H1 (cell line): ENCODE measurements around the gene CREB3. TPM values are rescaled to one million over a fixed set of nuclear protein-coding genes. Genes with fewer than 3 reads are reported as not detected.

Source experiments
- CTCF ChIA-PET: fragments of 300-600 bp; sonication (Branson Sonifier 250); formaldehyde crosslinking; loops from one replicate; lab custom pipeline; 2021; ENCODE audit not compliant: partially characterized antibody; lab: Charles Lee
- POLR2A ChIA-PET: fragments of 300-600 bp; sonication (Branson Sonifier 250); formaldehyde crosslinking; loops from one replicate; lab custom pipeline; 2021; ENCODE audit warnings: inconsistent platforms; ENCODE audit not compliant: partially characterized antibody; lab: Charles Lee
- DNase-seq, 2 experiments: peaks; one replicate each; pipeline versions ENCODE4 v3.0.0 to v3.0.0-alpha.2; 2010 to 2022; ENCODE audit warnings: low spot score in 2 of 2, low read depth in 1 of 2, mixed read lengths in 1 of 2
- FAIRE-seq: peaks from 2 replicates; lab custom pipeline; 2011; peaks lifted over from hg19 to GRCh38; lab: Jason Lieb, UNC
- H2AFZ ChIP-seq: 2 replicates; pipeline ENCODE4 v1.8.1; 2012; ENCODE audit warnings: low read length, inconsistent platforms
- H2AK5ac ChIP-seq: 2 replicates; pipeline ENCODE4 v1.6.1; 2013; ENCODE audit warnings: low read depth, low read length
- H2BK120ac ChIP-seq: replicated peaks from 2 replicates; pipeline ENCODE3; 2013; ENCODE audit warnings: low read depth, low read length, inconsistent platforms
- H2BK12ac ChIP-seq: 2 replicates; pipeline ENCODE4 v1.6.1; 2013; ENCODE audit warnings: low read depth, low read length
- H2BK15ac ChIP-seq: 2 replicates; pipeline ENCODE4 v1.6.1; 2013; ENCODE audit warnings: low read length
- H2BK20ac ChIP-seq: 2 replicates; pipeline ENCODE4 v1.6.1; 2013; ENCODE audit warnings: low read length
- H2BK5ac ChIP-seq: 2 replicates; pipeline ENCODE4 v1.6.1; 2013; ENCODE audit warnings: low read depth, low read length
- H3K14ac ChIP-seq: 2 replicates; pipeline ENCODE4 v1.6.1; 2013; ENCODE audit warnings: inconsistent platforms; ENCODE audit not compliant: insufficient read length
- H3K18ac ChIP-seq: 2 replicates; pipeline ENCODE4 v1.6.1; 2013; ENCODE audit warnings: low read length; ENCODE audit errors: extremely low read depth
- H3K23ac ChIP-seq: 2 replicates; pipeline ENCODE4 v1.6.1; 2013; ENCODE audit warnings: inconsistent platforms; ENCODE audit not compliant: insufficient read length
- H3K23me2 ChIP-seq: 2 replicates; pipeline ENCODE4 v1.6.1; 2013; ENCODE audit warnings: low read depth, low read length
- H3K27ac ChIP-seq: 2 replicates; pipeline ENCODE4 v1.6.1; 2011; ENCODE audit warnings: low read depth, low read length, inconsistent platforms
- H3K27me3 ChIP-seq, 4 experiments: replicated peaks in 1 of 4; 1 replicate in 1 of 4; 2 replicates in 3 of 4; pipeline versions ENCODE4 v1.6.1 to v1.8.1; 2011 to 2013; ENCODE audit warnings: low read length in 3 of 4, mild to moderate bottlenecking in 3 of 4, inconsistent platforms in 2 of 4, mixed read lengths in 2 of 4, moderate library complexity in 1 of 4; ENCODE audit not compliant: control insufficient read depth in 3 of 4, insufficient read depth in 3 of 4; ENCODE audit errors: extremely low read depth in 1 of 4
- H3K36me3 ChIP-seq, 4 experiments: 2 replicates each; pipeline versions ENCODE4 v1.6.1 to v1.8.1; 2011 to 2013; ENCODE audit warnings: mild to moderate bottlenecking in 4 of 4, low read length in 3 of 4, moderate library complexity in 2 of 4, control low read depth in 1 of 4, inconsistent platforms in 1 of 4; ENCODE audit not compliant: insufficient read depth in 4 of 4, control insufficient read depth in 2 of 4
- H3K4ac ChIP-seq: replicated peaks from 2 replicates; pipeline ENCODE3; 2013; ENCODE audit warnings: low read length, low read depth, mixed read lengths, inconsistent platforms; ENCODE audit not compliant: insufficient read length
- H3K4me1 ChIP-seq, 4 experiments: replicated peaks in 1 of 4; 1 replicate in 1 of 4; 2 replicates in 3 of 4; pipeline versions ENCODE4 v1.6.1 to v1.8.1; 2011 to 2013; ENCODE audit warnings: low read length in 3 of 4, inconsistent platforms in 2 of 4, mixed read lengths in 1 of 4; ENCODE audit not compliant: insufficient read depth in 4 of 4, control insufficient read depth in 3 of 4
- H3K4me2 ChIP-seq, 2 experiments: 2 replicates each; pipeline versions ENCODE4 v1.6.1 to v1.8.1; 2011 to 2013; ENCODE audit warnings: low read depth in 2 of 2, low read length in 2 of 2, control low read depth in 1 of 2, inconsistent platforms in 1 of 2, mild to moderate bottlenecking in 1 of 2; ENCODE audit not compliant: insufficient read depth in 1 of 2
- H3K4me3 ChIP-seq, 4 experiments: fragments of 200-600, 300-600 bp in 1 of 4; sonication (generic), shearing (Covaris generic), sonication (Bioruptor Twin) in 1 of 4; 2 replicates each; pipeline versions ENCODE4 v1.5.1 to v1.8.1; 2011 to 2016; ENCODE audit warnings: low read length in 4 of 4, low read depth in 3 of 4, control low read depth in 2 of 4, inconsistent platforms in 2 of 4, mild to moderate bottlenecking in 2 of 4, mixed read lengths in 1 of 4, moderate library complexity in 1 of 4; ENCODE audit not compliant: insufficient read depth in 2 of 4; ENCODE audit errors: extremely low read depth in 1 of 4
- H3K56ac ChIP-seq: replicated peaks from 2 replicates; pipeline ENCODE3; 2013; ENCODE audit warnings: low read depth, mild to moderate bottlenecking, mixed read lengths, low read length, inconsistent platforms; ENCODE audit not compliant: insufficient read length
- H3K79me1 ChIP-seq: 2 replicates; pipeline ENCODE4 v1.6.1; 2013; ENCODE audit warnings: low read depth, low read length, control low read depth
- H3K79me2 ChIP-seq, 2 experiments: 2 replicates each; pipeline versions ENCODE4 v1.6.1 to v1.8.1; 2012 to 2013; ENCODE audit warnings: low read length in 2 of 2, mild to moderate bottlenecking in 2 of 2, inconsistent platforms in 1 of 2; ENCODE audit not compliant: insufficient read depth in 2 of 2, control insufficient read depth in 1 of 2
- H3K9ac ChIP-seq, 4 experiments: replicated peaks in 1 of 4; 1 replicate in 1 of 4; 2 replicates in 3 of 4; pipeline versions ENCODE4 v1.6.1 to v1.8.1; 2011 to 2013; ENCODE audit warnings: low read depth in 3 of 4, low read length in 3 of 4, control low read depth in 2 of 4, mild to moderate bottlenecking in 2 of 4, moderate library complexity in 2 of 4, inconsistent platforms in 1 of 4; ENCODE audit errors: extremely low read depth in 1 of 4
- H3K9me3 ChIP-seq, 2 experiments: 2 replicates each; pipeline versions ENCODE4 v1.6.1 to v1.8.1; 2012 to 2013; ENCODE audit warnings: mild to moderate bottlenecking in 2 of 2, moderate library complexity in 2 of 2, control low read depth in 1 of 2, inconsistent platforms in 1 of 2, low read depth in 1 of 2, low read length in 1 of 2, mixed read lengths in 1 of 2; ENCODE audit not compliant: insufficient read depth in 2 of 2
- H4K20me1 ChIP-seq, 2 experiments: replicated peaks in 1 of 2; 2 replicates each; pipeline versions ENCODE3 to v1.8.1; 2011 to 2013; ENCODE audit warnings: inconsistent platforms in 2 of 2, low read length in 2 of 2, mild to moderate bottlenecking in 1 of 2; ENCODE audit not compliant: insufficient read depth in 2 of 2, control insufficient read depth in 1 of 2
- H4K5ac ChIP-seq: 2 replicates; pipeline ENCODE4 v1.6.1; 2013; ENCODE audit warnings: low read length, low read depth, mixed read lengths, inconsistent platforms; ENCODE audit not compliant: insufficient read length
- H4K8ac ChIP-seq: 2 replicates; pipeline ENCODE4 v1.8.0; 2013; ENCODE audit warnings: mild to moderate bottlenecking, moderate library complexity, low read length, inconsistent platforms; ENCODE audit not compliant: insufficient read depth; ENCODE audit errors: extremely low read depth
- H4K91ac ChIP-seq: replicated peaks from 2 replicates; pipeline ENCODE3; 2013; ENCODE audit warnings: low read length, mixed read lengths, inconsistent platforms; ENCODE audit not compliant: insufficient read length
- BCL11A ChIP-seq, 2 experiments: IDR thresholded peaks; one replicate each; pipeline ENCODE4 v1.6.1; 2011; ENCODE audit warnings: low read depth in 2 of 2, low read length in 2 of 2, mild to moderate bottlenecking in 2 of 2
- EGR1 ChIP-seq: IDR thresholded peaks from 2 replicates; pipeline ENCODE4 v1.6.1; 2011; ENCODE audit warnings: low read depth, low read length, borderline replicate concordance
- GTF2F1 ChIP-seq: IDR thresholded peaks from 2 replicates; pipeline ENCODE4 v1.6.1; 2012; ENCODE audit warnings: low read depth, low read length, improper control_type of control experiment, borderline replicate concordance
- KDM1A ChIP-seq: fragments of 200-600, 300-600 bp; sonication (generic); IDR thresholded peaks from 2 replicates; pipeline ENCODE4 v1.7.1; 2016; ENCODE audit warnings: mild to moderate bottlenecking, low read length, borderline replicate concordance
- NRF1 ChIP-seq: IDR thresholded peaks from 2 replicates; pipeline ENCODE4 v1.6.1; 2011; ENCODE audit warnings: mild to moderate bottlenecking, low read depth, low read length, improper control_type of control experiment
- PHF8 ChIP-seq: fragments of 200-600 bp; sonication (generic); conservative IDR thresholded peaks from 2 replicates; pipeline ENCODE4 v1.7.1; 2012; ENCODE audit warnings: low read depth, mild to moderate bottlenecking, inconsistent platforms, low read length, moderate library complexity
- SIN3A ChIP-seq, 2 experiments: IDR thresholded peaks in 1 of 2; conservative IDR thresholded peaks in 1 of 2; 2 replicates each; pipeline ENCODE4 v1.6.1; 2011 to 2012; ENCODE audit warnings: low read length in 2 of 2, improper control_type of control experiment in 1 of 2, low read depth in 1 of 2, mild to moderate bottlenecking in 1 of 2
- WGBS, 2 experiments: shearing (Covaris generic) in 1 of 2; methylation state at CpG; one replicate each; pipeline versions ENCODE4 v1.1.6 to v1.1.7; 2013 to 2015; ENCODE audit warnings: low lambda C conversion rate in 2 of 2, mixed read lengths in 2 of 2, inconsistent platforms in 1 of 2, low coverage in 1 of 2, missing lambda C conversion rate in 1 of 2; ENCODE audit not compliant: insufficient replicate concordance in 2 of 2, insufficient coverage in 1 of 2, insufficient read length in 1 of 2; ENCODE audit errors: extremely low coverage in 1 of 2, missing lambda C conversion rate in 1 of 2; 5-methylcytosine and 5-hydroxymethylcytosine counted together
- polyA plus RNA-seq, 7 experiments: library from polyadenylated mRNA; depleted of rRNA in 3 of 7; stranded (reverse) in 5 of 7; unstranded in 2 of 7; fragments of >200 nt in 5 of 7; fragments of 200-250 nt in 2 of 7; gene quantifications; 1 replicate in 5 of 7; 2 replicates in 1 of 7; 4 replicates in 1 of 7; pipeline versions ENCODE4 v1.2.1 to v1.2.3, GENCODE V29; 2011 to 2013; ENCODE audit warnings: missing spikeins in 2 of 7, mixed read lengths in 2 of 7
- total RNA-seq: library from RNA; stranded (reverse); fragmentation: NEBNext Ultra II Directional; extraction: Animal tissue kit (Norgen Biotek cat#: 25700); gene quantifications from 2 replicates; pipeline ENCODE4 v1.2.1, GENCODE V29; 2021
- TF ChIP-seq, protein P1 (sequence below), 3 experiments: IDR thresholded peaks; 1 replicate in 2 of 3; 2 replicates in 1 of 3; pipeline versions ENCODE4 v1.5.1 to v1.6.1; 2011; ENCODE audit warnings: low read length in 3 of 3, mild to moderate bottlenecking in 3 of 3, inconsistent platforms in 2 of 3, low read depth in 1 of 3, moderate library complexity in 1 of 3; ENCODE audit not compliant: insufficient read depth in 1 of 3; ENCODE audit errors: control extremely low read depth in 1 of 3

Gene CREB3
- total and polyA plus RNA-seq, 2 of the 8 experiments (the other 6 are each of a cell fraction or from before 2014, with no cell fraction given): 24.4 to 25.7 TPM

DNA sequence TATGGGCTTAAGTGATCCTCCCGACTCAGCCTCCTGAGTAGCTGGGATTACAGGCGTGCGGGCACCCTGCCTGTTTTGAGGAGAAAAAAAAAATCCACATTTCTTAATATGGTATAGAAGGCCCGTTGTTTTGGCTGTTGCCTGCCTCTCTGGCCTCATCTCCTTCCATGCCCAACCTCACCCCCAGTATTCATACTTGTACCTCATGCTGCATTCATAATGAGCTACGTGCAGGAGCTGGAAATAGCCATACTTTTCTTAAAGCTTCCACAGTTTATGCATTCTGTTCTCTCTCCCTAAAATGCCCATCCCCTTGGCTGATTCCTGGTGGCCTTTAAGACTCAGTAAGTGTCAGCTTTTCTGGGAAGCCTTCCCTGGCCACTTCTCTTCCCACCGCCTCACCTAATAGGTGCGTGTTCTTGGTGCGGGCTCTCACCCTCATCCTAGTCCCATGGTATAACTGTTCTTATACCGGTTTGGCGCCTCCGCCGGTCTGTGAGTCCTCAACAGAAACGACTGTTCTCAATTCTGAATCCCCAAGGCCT, 40.6 kb upstream of the CREB3 start:
- no peaks in the 10 kb centered on the region for H3K27me3 ChIP-seq
- H3K14ac ChIP-seq: no peak overlapping the region
- H3K23me2 ChIP-seq: peaks cover 12% of the 10 kb centered on the region
- no peak overlapping the region for H4K5ac ChIP-seq
- H2BK5ac ChIP-seq: no peak overlapping the region
- no peak overlapping the region for H3K56ac ChIP-seq
- no peak overlapping the region for H2AK5ac ChIP-seq
- no peak overlapping the region for H2BK12ac ChIP-seq
- H3K79me1 ChIP-seq: peaks cover 2% of the 10 kb centered on the region; the same call in 1 of the 2 replicates
- H2BK120ac ChIP-seq: no peak overlapping the region
- peaks cover 5 to 6% of the 10 kb centered on the region in 2 experiments for H4K20me1 ChIP-seq
- 72% methylated on average over 13 of the region's 13 CpGs; no CpG with 5 or more reads in 1 of the 2 experiments for WGBS, 2 experiments
- no peak overlapping the region for H4K91ac ChIP-seq
- H3K23ac ChIP-seq: no peak overlapping the region
- ChIA-PET CTCF (interaction anchor here (0.7 to 14.1 kb wide), 18 partner anchors 9 to 449 kb away, joined by 3 to 347 read pairs (median 4); partner anchors contain the start of genes ARHGEF39, CA9, CCDC107 and RMRP), POLR2A (interaction anchor here (0.7 to 14.9 kb wide), 16 partner anchors 11 to 153 kb away, joined by 3 to 158 read pairs (median 4); partner anchors contain the start of genes ARHGEF39, CA9, CCDC107 and CREB3)
- no peak overlapping the region for H2AFZ ChIP-seq
- H3K36me3 ChIP-seq: peaks cover under 1 to 5% (median 4%) of the 10 kb centered on the region in 4 experiments; a peak in 4 of 8 replicates
- peak overlapping the region in 1 of 4 experiments; percentile 99; a peak in 3 of 8 replicates for H3K4me3 ChIP-seq
- TF ChIP-seq PHF8 (no peak), KDM1A (no peak), GTF2F1 (no peak), EGR1 (no peak), NRF1 (no peak), SIN3A (conservative IDR thresholded peaks at IDR 0.05 in 1 of 2, IDR thresholded peaks at IDR 0.05 in 1 of 2; ENCODE audit: low read depth in 1 of 2, low read length in 2 of 2) (no peak), BCL11A (IDR thresholded peaks at IDR 0.05; ENCODE audit: low read depth in 2 of 2, low read length in 2 of 2) (no peak)
- TF ChIP-seq, protein P1, sequence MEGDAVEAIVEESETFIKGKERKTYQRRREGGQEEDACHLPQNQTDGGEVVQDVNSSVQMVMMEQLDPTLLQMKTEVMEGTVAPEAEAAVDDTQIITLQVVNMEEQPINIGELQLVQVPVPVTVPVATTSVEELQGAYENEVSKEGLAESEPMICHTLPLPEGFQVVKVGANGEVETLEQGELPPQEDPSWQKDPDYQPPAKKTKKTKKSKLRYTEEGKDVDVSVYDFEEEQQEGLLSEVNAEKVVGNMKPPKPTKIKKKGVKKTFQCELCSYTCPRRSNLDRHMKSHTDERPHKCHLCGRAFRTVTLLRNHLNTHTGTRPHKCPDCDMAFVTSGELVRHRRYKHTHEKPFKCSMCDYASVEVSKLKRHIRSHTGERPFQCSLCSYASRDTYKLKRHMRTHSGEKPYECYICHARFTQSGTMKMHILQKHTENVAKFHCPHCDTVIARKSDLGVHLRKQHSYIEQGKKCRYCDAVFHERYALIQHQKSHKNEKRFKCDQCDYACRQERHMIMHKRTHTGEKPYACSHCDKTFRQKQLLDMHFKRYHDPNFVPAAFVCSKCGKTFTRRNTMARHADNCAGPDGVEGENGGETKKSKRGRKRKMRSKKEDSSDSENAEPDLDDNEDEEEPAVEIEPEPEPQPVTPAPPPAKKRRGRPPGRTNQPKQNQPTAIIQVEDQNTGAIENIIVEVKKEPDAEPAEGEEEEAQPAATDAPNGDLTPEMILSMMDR (IDR thresholded peaks at IDR 0.05; ENCODE audit: control extremely low read depth in 1 of 3, insufficient read depth in 1 of 3, low read depth in 1 of 3, low read length in 3 of 3): peak in 1 of 3 experiments; percentile 13; a peak in 1 of 4 replicates
- H3K4me1 ChIP-seq: peaks cover 6 to 15% (median 8%) of the 10 kb centered on the region in 4 experiments; a peak in 6 of 7 replicates
- no peak overlapping the region for H2BK20ac ChIP-seq
- DNase-seq: no peak
- no peak for FAIRE-seq
- H4K8ac ChIP-seq: no peak overlapping the region
- no peak overlapping the region for H3K9ac ChIP-seq
- no peaks in the 10 kb centered on the region for H3K9me3 ChIP-seq
- H2BK15ac ChIP-seq: 0 out of 2 replicates have a peak overlapping the region, but pooled peaks have one; percentile 11
- no peak overlapping the region for H3K18ac ChIP-seq
- H3K4me2 ChIP-seq: peak overlapping the region; percentile 84 to 90; a peak in 2 of 4 replicates
- H3K79me2 ChIP-seq: peaks cover 0 to 21% of the 10 kb centered on the region in 2 experiments; a peak in 2 of 4 replicates
- no peak overlapping the region for H3K27ac ChIP-seq
- no peak overlapping the region for H3K4ac ChIP-seq
